Central memory CD8-positive, alpha-beta T cell (primary cell): ENCODE measurements around the gene AKAP9.
"Not testable (repeated sequence)": the region's sequence is repeated elsewhere in the genome, so short reads cannot be mapped to it uniquely, and the experiment has no call there.

Experiments
- ATAC-seq: fragments of 150-1000 bp; cut with Tn5 transposase; replicated peaks from 2 replicates; pipeline ENCODE4 v1.10.0; 2022; ENCODE audit warnings: mild to moderate bottlenecking, moderate FRiP score, moderate number of reproducible peaks; ENCODE audit not compliant: poor library complexity, severe bottlenecking; ENCODE audit errors: extremely low read depth
- DNase-seq, 2 donors: peaks; one replicate each; pipeline ENCODE4 v3.0.0; 2021; ENCODE audit warnings: low spot score in 2 of 2
- H3K27ac Mint-ChIP-seq: one replicate; pipeline ENCODE4 v1.8.0; 2022; ENCODE audit warnings: low read depth, mild to moderate bottlenecking, moderate library complexity, mixed read lengths
- H3K27me3 Mint-ChIP-seq: one replicate; pipeline ENCODE4 v1.8.0; 2022; ENCODE audit warnings: mixed read lengths
- H3K36me3 Mint-ChIP-seq: one replicate; pipeline ENCODE4 v1.8.0; 2022; ENCODE audit warnings: mild to moderate bottlenecking, moderate library complexity, mixed read lengths; ENCODE audit not compliant: insufficient read depth
- H3K4me1 Mint-ChIP-seq: one replicate; pipeline ENCODE4 v1.8.0; 2022; ENCODE audit warnings: mixed read lengths
- H3K4me3 Mint-ChIP-seq: one replicate; pipeline ENCODE4 v1.8.0; 2022; ENCODE audit warnings: mild to moderate bottlenecking, moderate library complexity, mixed read lengths
- H3K9me3 Mint-ChIP-seq: one replicate; pipeline ENCODE4 v1.8.0; 2022; ENCODE audit warnings: mixed read lengths

AKAP9 gene

DNA sequence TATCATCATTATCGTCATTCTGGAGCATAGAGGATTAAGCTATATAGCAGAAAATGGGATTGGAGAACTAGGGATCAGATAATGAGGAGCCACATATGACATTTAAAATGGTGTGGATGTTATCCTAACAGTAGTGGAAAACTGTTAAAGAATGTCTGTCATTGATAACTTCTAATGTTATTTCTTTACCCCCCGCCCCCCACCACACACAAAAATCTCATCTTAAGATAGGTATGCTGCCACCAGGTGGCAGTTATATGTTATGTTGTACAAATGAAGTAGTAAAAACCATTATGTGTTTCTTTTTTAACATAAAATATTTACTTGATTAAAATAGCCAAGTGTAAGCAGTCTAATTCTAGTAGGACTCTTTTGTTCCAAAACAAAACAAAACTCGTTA, 13.0 kb downstream of the AKAP9 start:
- H3K4me1 Mint-ChIP-seq: peaks cover 35% of the 10 kb centered on the region

DNA sequence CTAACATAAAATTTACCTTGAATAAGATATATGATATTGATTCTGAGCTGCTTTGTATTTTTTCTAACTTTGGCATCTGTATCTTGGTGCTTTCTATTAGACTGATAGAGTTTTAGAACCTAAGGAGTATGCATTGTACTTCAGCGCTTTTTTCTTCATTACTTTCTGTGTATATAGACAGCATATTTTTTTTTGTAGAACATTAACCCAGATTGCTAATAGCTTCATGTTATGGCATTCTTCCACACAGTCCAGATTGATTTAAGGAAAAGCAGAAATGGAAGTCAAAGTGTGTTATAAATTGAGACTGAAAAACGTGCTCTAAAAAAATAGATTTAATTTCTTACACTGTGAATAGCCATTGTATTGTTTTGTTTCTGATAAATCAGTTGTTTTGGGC, 15.8 kb downstream of the AKAP9 start:
- not testable (repeated sequence) for H3K27me3 Mint-ChIP-seq, H3K36me3 Mint-ChIP-seq, ATAC-seq, H3K9me3 Mint-ChIP-seq, H3K27ac Mint-ChIP-seq, DNase-seq, H3K4me3 Mint-ChIP-seq
- peaks cover 36% of the 10 kb centered on the region for H3K4me1 Mint-ChIP-seq

More for the DNA sequence above, 13.0 kb downstream of the AKAP9 start:
- no peaks in the 10 kb centered on the region for H3K27me3 Mint-ChIP-seq
- no peak overlapping the region for H3K27ac Mint-ChIP-seq
- DNase-seq (no peak), ATAC-seq (no peak)
- peaks cover 9% of the 10 kb centered on the region for H3K36me3 Mint-ChIP-seq
- H3K9me3 Mint-ChIP-seq: no peaks in the 10 kb centered on the region
- H3K4me3 Mint-ChIP-seq: no peak overlapping the region

DNA sequence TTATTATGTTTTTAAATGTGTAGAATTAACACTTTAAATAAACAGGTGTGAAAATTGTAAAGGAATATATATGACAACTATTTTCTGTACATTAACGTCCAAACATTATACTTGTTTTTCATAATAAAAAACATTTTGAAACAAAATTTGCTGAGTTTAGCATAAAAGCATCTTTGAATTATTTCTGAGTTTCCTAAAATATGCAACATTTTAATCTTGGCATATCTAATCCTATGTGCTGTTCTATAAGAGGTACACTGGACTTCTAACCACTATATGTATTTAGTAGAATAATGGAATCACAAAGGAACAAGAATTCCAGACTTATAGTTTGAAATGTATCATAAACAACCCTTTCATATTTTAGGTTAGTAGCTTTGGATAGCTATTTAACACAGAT, 16.6 kb downstream of the AKAP9 start:
- Mint-ChIP-seq H3K4me3 (no peak overlapping the region), H3K36me3 (peaks cover 3% of the 10 kb centered on the region), H3K4me1 (peaks cover 30% of the 10 kb centered on the region), H3K27ac (no peak overlapping the region), H3K9me3 (no peaks in the 10 kb centered on the region), H3K27me3 (no peaks in the 10 kb centered on the region)
- ATAC-seq (no peak), DNase-seq (no peak)

DNA sequence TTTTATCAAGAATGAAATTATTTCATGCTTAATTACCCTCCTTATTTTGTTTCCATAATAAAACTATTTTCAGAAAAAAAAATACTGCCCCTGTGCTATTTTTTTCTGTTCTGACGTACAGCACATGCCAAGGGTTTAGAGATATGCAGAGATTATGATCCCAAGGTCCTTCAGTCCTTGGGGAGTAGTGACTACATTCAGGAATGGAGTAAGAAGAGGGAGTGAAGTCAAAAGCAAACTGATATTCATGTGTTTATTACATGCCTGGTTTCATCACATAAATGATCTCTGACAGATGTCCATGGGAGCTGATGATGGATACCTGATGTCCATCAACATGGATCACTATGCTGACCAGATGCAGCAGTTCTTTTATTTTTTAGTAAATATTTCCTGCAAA, 17.2 kb downstream of the AKAP9 start:
- no peak overlapping the region for H3K27ac Mint-ChIP-seq
- no peaks in the 10 kb centered on the region for H3K9me3 Mint-ChIP-seq
- DNase-seq (no peak), ATAC-seq (no peak)
- H3K4me3 Mint-ChIP-seq: no peak overlapping the region
- peaks cover 24% of the 10 kb centered on the region for H3K4me1 Mint-ChIP-seq
- peaks cover 3% of the 10 kb centered on the region for H3K36me3 Mint-ChIP-seq
- no peaks in the 10 kb centered on the region for H3K27me3 Mint-ChIP-seq

DNA sequence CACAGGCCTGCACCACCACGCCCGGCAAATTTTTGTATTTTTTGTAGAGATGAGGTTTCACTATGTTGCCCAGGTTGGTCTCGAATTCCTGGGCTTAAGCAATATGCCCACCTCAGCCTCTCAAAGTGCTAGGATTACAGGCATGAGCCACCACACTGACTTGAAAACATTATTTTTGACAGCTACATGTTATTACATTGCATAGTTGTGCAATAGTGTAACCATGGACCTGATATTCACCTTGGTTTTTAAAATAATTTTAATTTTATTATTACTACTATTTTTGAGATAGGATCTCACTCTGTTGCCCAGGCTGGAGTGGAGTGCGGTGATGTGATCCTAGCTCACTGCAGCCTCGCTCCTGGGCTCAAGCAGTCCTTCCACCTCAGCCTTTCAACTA, 18.4 kb downstream of the AKAP9 start:
- H3K27me3 Mint-ChIP-seq: no peaks in the 10 kb centered on the region
- no peak overlapping the region for H3K27ac Mint-ChIP-seq
- H3K9me3 Mint-ChIP-seq: no peaks in the 10 kb centered on the region
- H3K4me3 Mint-ChIP-seq: no peak overlapping the region
- DNase-seq (no peak), ATAC-seq (no peak)
- peaks cover 16% of the 10 kb centered on the region for H3K4me1 Mint-ChIP-seq
- H3K36me3 Mint-ChIP-seq: peaks cover 3% of the 10 kb centered on the region

DNA sequence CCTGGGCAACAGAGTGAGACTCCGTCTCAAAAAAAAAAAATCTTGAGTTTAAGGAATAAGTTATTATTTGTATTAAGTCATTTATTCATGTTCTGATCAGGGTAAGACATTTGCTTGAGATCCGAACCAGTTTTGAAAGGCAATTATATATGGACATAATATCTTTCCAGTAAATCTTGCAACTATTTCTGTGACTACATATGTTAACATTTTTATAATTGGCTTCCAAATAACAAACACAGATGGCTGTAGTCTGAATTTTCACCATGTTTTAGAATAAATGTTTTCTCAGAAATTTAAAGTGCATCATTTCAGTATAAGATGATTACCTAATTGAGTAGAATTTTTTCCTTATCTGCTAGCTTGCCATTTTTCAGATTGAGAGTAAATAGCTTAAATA, 21.2 kb downstream of the AKAP9 start:
- DNase-seq: no peak
- Mint-ChIP-seq H3K4me3 (no peak overlapping the region), H3K36me3 (no peaks in the 10 kb centered on the region), H3K4me1 (peaks cover 35% of the 10 kb centered on the region), H3K27me3 (no peaks in the 10 kb centered on the region), H3K9me3 (peaks cover 5% of the 10 kb centered on the region), H3K27ac (no peak overlapping the region)
- no peak for ATAC-seq

DNA sequence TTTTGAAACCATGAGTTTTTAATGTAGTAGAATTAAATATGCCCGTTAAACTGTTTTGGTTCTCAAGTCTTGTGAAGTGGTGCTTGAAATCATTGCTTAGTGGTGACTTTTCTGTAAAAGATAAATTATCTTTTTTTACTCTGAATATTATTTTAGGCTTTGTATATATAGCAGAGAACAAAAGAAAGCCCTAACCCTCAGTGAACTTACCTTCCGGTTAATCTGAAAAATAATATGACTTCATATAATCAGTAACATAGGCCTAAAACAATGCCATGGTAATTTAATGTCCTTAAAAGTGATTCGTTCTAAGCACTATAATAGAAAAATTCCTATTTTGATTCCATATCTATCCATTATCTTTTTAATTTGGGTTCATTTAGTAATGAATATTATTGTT, 21.8 kb downstream of the AKAP9 start:
- H3K4me3 Mint-ChIP-seq: no peak overlapping the region
- H3K27ac Mint-ChIP-seq: no peak overlapping the region
- peaks cover 41% of the 10 kb centered on the region for H3K4me1 Mint-ChIP-seq
- DNase-seq (no peak), ATAC-seq (no peak)
- no peaks in the 10 kb centered on the region for H3K36me3 Mint-ChIP-seq
- H3K27me3 Mint-ChIP-seq: no peaks in the 10 kb centered on the region
- H3K9me3 Mint-ChIP-seq: peaks cover 5% of the 10 kb centered on the region

DNA sequence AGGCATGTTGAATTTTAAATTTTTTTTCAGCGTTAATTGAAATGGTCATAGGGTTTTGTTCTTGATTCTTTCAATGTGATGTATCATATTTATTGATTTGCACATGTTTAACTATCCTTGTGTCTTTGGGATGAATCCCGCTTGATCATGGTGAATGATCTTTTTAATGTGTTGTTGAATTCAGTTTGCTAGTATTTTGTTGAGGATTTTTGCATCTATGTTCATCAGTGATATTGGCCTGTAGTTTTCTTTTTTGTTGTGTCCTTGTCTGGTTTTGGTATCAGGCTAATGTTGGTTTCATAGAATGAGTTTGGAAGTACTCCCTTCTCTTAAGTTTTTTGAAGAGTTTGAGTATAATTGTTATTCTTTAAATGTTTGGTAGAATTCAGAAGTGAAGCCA, 26.9 kb downstream of the AKAP9 start:
- H3K27me3 Mint-ChIP-seq, H3K4me3 Mint-ChIP-seq, DNase-seq, H3K36me3 Mint-ChIP-seq, H3K27ac Mint-ChIP-seq, H3K9me3 Mint-ChIP-seq, ATAC-seq: not testable (repeated sequence)
- H3K4me1 Mint-ChIP-seq: peaks cover 70% of the 10 kb centered on the region

DNA sequence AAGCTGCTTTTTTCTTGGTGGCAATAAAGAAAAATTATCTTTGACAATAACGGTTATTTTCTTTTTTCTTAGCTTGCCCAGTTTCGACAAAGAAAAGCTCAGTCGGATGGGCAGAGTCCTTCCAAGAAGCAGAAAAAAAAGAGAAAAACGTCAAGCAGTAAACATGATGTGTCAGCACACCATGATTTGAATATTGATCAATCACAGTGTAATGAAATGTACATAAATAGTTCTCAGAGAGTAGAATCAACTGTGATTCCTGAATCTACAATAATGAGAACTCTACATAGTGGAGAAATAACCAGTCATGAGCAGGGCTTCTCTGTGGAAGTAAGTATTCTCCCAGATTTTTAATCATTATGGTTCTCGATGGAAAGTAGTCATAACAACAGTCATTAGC, 33.0 kb downstream of the AKAP9 start:
- Mint-ChIP-seq H3K27me3 (no peaks in the 10 kb centered on the region), H3K27ac (no peak overlapping the region), H3K36me3 (peaks cover 16% of the 10 kb centered on the region), H3K4me1 (peaks cover 40% of the 10 kb centered on the region), H3K4me3 (no peak overlapping the region), H3K9me3 (no peaks in the 10 kb centered on the region)
- no peak for DNase-seq
- ATAC-seq: no peak

DNA sequence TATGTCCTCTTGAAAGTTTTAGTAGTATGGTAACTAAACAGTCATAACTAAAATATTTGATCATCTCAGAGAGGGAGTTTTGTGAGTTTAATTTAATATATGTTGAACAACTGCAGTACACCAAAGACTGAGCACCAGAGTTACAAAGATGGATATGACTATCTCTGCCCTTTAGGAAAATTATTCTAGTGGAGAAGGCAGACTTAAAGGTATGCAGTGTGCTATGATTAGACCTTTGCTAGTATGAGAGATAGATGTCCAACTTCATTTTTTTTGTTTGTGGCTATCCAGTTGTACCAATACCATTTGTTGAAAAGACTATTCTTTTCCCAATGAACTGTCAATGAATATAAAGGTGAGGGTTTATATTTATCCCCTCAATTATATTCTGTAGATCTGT, 33.4 kb downstream of the AKAP9 start:
- no peak overlapping the region for H3K4me3 Mint-ChIP-seq
- H3K9me3 Mint-ChIP-seq: no peaks in the 10 kb centered on the region
- DNase-seq: no peak
- ATAC-seq: no peak
- peaks cover 16% of the 10 kb centered on the region for H3K36me3 Mint-ChIP-seq
- peaks cover 38% of the 10 kb centered on the region for H3K4me1 Mint-ChIP-seq
- peak overlapping the region; percentile 19 for H3K27ac Mint-ChIP-seq
- H3K27me3 Mint-ChIP-seq: no peaks in the 10 kb centered on the region

DNA sequence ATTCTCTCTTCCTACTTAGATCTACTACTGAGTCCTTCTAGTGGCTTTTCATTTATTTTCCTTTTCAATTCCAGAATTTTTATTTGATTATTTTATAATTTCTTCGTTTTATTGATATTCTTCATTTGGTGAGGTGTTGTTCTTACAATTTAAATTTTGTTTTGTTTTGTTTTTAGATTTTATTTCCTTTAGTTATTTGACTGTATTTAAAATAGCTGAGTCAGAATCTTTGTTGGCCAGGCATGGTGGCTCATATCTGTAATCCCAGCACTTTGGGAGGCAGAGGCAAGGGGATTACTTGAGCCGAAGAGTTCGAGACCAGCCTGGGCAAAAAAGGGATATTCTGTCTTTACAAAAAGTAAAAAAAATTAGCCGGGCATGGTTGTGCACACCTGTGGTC, 36.1 kb downstream of the AKAP9 start:
- DNase-seq (no peak), ATAC-seq (no peak)
- no peak overlapping the region for H3K27ac Mint-ChIP-seq
- peaks cover 14% of the 10 kb centered on the region for H3K4me1 Mint-ChIP-seq
- peaks cover 16% of the 10 kb centered on the region for H3K36me3 Mint-ChIP-seq
- H3K27me3 Mint-ChIP-seq: no peaks in the 10 kb centered on the region
- H3K4me3 Mint-ChIP-seq: no peak overlapping the region
- H3K9me3 Mint-ChIP-seq: no peaks in the 10 kb centered on the region

DNA sequence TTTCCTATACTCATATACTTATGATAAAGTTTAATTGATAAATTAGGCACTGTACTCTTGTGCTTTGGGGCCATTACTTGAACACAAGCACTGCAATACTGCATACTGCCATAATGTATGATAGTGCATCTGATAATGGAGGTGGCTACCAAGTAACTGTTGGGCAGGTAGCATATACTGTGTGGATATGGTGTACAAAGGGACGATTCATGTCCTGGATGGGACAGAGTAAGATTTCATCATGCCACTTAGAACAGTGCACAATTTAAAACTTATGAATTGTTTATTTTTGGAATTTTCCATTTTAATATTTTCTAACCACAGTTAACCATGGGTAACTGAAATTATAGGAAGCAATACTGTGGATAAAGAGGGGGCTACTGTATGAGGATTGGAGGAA, 38.9 kb downstream of the AKAP9 start:
- Mint-ChIP-seq H3K9me3 (no peaks in the 10 kb centered on the region), H3K36me3 (peaks cover 7% of the 10 kb centered on the region), H3K4me3 (no peak overlapping the region), H3K4me1 (peaks cover 22% of the 10 kb centered on the region), H3K27ac (no peak overlapping the region), H3K27me3 (no peaks in the 10 kb centered on the region)
- ATAC-seq: no peak
- DNase-seq: no peak

DNA sequence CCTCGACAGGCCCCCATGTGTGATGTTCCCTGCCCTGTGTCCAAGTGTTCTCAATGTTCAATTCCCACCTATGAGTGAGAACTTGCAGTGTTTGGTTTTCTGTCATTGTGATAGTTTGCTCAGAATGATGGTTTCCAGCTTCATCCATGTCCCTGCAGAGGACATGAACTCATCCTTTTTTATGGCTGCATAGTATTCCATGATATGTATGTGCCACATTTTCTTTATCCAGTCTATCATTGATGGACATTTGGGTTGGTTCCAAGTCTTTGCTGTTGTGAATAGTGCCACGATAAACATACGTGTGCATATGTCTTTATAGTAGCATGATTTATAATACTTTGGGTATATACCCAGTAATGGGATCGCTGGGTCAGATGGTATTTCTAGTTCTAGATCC, 41.7 kb downstream of the AKAP9 start:
- not testable (repeated sequence) for DNase-seq, ATAC-seq, H3K9me3 Mint-ChIP-seq, H3K36me3 Mint-ChIP-seq, H3K27me3 Mint-ChIP-seq, H3K4me3 Mint-ChIP-seq, H3K27ac Mint-ChIP-seq
- H3K4me1 Mint-ChIP-seq: peaks cover 26% of the 10 kb centered on the region

DNA sequence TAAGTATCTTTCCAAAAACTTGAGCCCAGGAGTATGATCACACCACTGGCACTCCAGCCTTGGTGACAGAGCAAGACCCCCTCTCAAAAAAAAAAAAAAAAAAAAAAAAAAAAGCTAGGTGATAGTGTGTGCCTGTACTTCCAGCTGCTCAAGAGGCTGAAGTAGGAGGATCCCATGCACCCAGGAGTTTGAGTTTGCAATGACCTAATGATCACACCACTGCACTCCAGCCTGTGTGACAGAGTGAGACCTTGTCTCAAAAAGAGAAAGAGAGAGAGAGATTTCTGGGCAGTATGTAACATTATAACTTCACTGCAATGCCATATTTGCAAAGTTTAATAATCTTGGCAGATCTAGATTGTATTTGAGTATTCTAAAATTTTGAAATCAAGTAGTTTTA, 47.6 kb downstream of the AKAP9 start:
- DNase-seq (no peak), ATAC-seq (no peak)
- Mint-ChIP-seq H3K9me3 (no peaks in the 10 kb centered on the region), H3K4me1 (peaks cover 23% of the 10 kb centered on the region), H3K4me3 (no peak overlapping the region), H3K27ac (no peak overlapping the region), H3K27me3 (no peaks in the 10 kb centered on the region), H3K36me3 (peaks cover 8% of the 10 kb centered on the region)
